HEK293 (cell line): ENCODE data around the gene C5orf46.

ENCODE experiments used
- CTCF ChIA-PET: fragments of 350-600 bp; formaldehyde crosslinking; extraction: SDS; loops from one replicate; lab custom pipeline; 2021; ENCODE audit warnings: antibody characterized with exemption; lab: Yijun Ruan, JAX
- POLR2A ChIA-PET: fragments of 300-600 bp; formaldehyde crosslinking; extraction: SDS; loops from one replicate; lab custom pipeline; 2020; ENCODE audit warnings: antibody characterized with exemption, inconsistent platforms; lab: Yijun Ruan, JAX
- H3K27ac ChIP-seq: fragments of 200-500 bp; sonication (Bioruptor generic); 2 replicates; pipeline ENCODE4 v1.5.1; 2014; ENCODE audit warnings: low read depth, low read length, control low read depth, inconsistent platforms; ENCODE audit errors: extremely low read depth
- H3K36me3 ChIP-seq, 2 experiments: fragments of 200-500 bp in 1 of 2; sonication (Bioruptor generic) in 1 of 2; 1 replicate in 1 of 2; 2 replicates in 1 of 2; pipeline ENCODE4 v1.5.1; 2014 to 2017; ENCODE audit warnings: inconsistent platforms in 2 of 2, low read length in 2 of 2; ENCODE audit not compliant: control insufficient read depth in 2 of 2, insufficient read depth in 1 of 2
- H3K4me1 ChIP-seq: fragments of 200-500 bp; sonication (Bioruptor generic); 2 replicates; pipeline ENCODE4 v1.5.1; 2014; ENCODE audit warnings: mild to moderate bottlenecking, low read length, inconsistent platforms; ENCODE audit not compliant: control insufficient read depth, insufficient read depth
- H3K4me3 ChIP-seq: 2 replicates; pipeline ENCODE4 v1.5.1; 2011; ENCODE audit warnings: low read depth, mild to moderate bottlenecking, control low read depth, low read length, moderate library complexity
- H3K9me3 ChIP-seq: fragments of 200-500 bp; sonication (Bioruptor generic); 2 replicates; pipeline ENCODE4 v1.5.1; 2014; ENCODE audit warnings: low read depth, low read length, inconsistent platforms; ENCODE audit not compliant: control insufficient read depth, insufficient read depth
- KLF7 ChIP-seq: fragments of 450-650 bp; formaldehyde crosslinking; IDR thresholded peaks from 2 replicates; pipeline ENCODE4 v1.5.1; 2016; ENCODE audit warnings: missing biosample characterization, missing genetic modification characterization, borderline replicate concordance
- YY1 ChIP-seq: fragments of 450-650 bp; formaldehyde crosslinking; IDR thresholded peaks from 2 replicates; pipeline ENCODE4 v1.5.1; 2018; ENCODE audit warnings: missing biosample characterization, missing genetic modification characterization
- ZBTB20 ChIP-seq: fragments of 450-650 bp; formaldehyde crosslinking; IDR thresholded peaks from 2 replicates; pipeline ENCODE4 v1.5.1; 2016; ENCODE audit warnings: missing biosample characterization, missing genetic modification characterization
- ZBTB7A ChIP-seq: fragments of 450-650 bp; formaldehyde crosslinking; IDR thresholded peaks from 2 replicates; pipeline ENCODE4 v1.5.1; 2016; ENCODE audit warnings: low read depth, missing biosample characterization, missing genetic modification characterization
- ZNF121 ChIP-seq: fragments of 450-650 bp; formaldehyde crosslinking; IDR thresholded peaks from 2 replicates; pipeline ENCODE4 v1.5.1; 2016; ENCODE audit warnings: missing biosample characterization, missing genetic modification characterization
- ZNF132 ChIP-seq: fragments of 450-650 bp; formaldehyde crosslinking; IDR thresholded peaks from 2 replicates; pipeline ENCODE4 v1.5.1; 2017; ENCODE audit warnings: missing biosample characterization, missing genetic modification characterization, borderline replicate concordance
- ZNF23 ChIP-seq: fragments of 450-650 bp; formaldehyde crosslinking; IDR thresholded peaks from 2 replicates; pipeline ENCODE4 v1.5.1; 2016; ENCODE audit warnings: missing biosample characterization, missing genetic modification characterization, borderline replicate concordance
- ZNF274 ChIP-seq, 2 experiments: fragments of 200-500 bp in 1 of 2; fragments of 450-650 bp in 1 of 2; sonication (Bioruptor generic) in 1 of 2; formaldehyde crosslinking in 1 of 2; IDR thresholded peaks; 2 replicates each; pipeline versions ENCODE4 v1.5.1 to v1.6.1; 2014 to 2016; ENCODE audit warnings: borderline replicate concordance in 1 of 2, inconsistent platforms in 1 of 2, low read length in 1 of 2, missing biosample characterization in 1 of 2, missing genetic modification characterization in 1 of 2
- ZNF473 ChIP-seq: fragments of 450-650 bp; formaldehyde crosslinking; IDR thresholded peaks from 2 replicates; pipeline ENCODE4 v1.5.1; 2017; ENCODE audit warnings: missing biosample characterization, missing genetic modification characterization
- ZNF521 ChIP-seq: fragments of 450-650 bp; formaldehyde crosslinking; IDR thresholded peaks from 2 replicates; pipeline ENCODE4 v1.5.1; 2017; ENCODE audit warnings: missing biosample characterization, mild to moderate bottlenecking, missing genetic modification characterization
- ZNF544 ChIP-seq: fragments of 450-650 bp; formaldehyde crosslinking; IDR thresholded peaks from 2 replicates; pipeline ENCODE4 v1.5.0; 2017; ENCODE audit warnings: missing biosample characterization, missing genetic modification characterization
- ZNF560 ChIP-seq: fragments of 450-650 bp; formaldehyde crosslinking; IDR thresholded peaks from 2 replicates; pipeline ENCODE4 v1.5.1; 2017; ENCODE audit warnings: missing biosample characterization, missing genetic modification characterization, borderline replicate concordance
- ZNF623 ChIP-seq: fragments of 450-650 bp; formaldehyde crosslinking; IDR thresholded peaks from 2 replicates; pipeline ENCODE4 v1.5.1; 2016; ENCODE audit warnings: missing biosample characterization, missing genetic modification characterization
- TF ChIP-seq, protein P1 (sequence below): fragments of 450-650 bp; formaldehyde crosslinking; IDR thresholded peaks from 2 replicates; pipeline ENCODE4 v1.5.1; 2017; ENCODE audit warnings: missing biosample characterization, missing genetic modification characterization
- TF ChIP-seq, protein P2 (sequence below): fragments of 450-650 bp; formaldehyde crosslinking; IDR thresholded peaks from 2 replicates; pipeline ENCODE4 v1.5.1; 2016; ENCODE audit warnings: missing biosample characterization, missing genetic modification characterization
- TF ChIP-seq, protein P3 (sequence below): fragments of 450-650 bp; formaldehyde crosslinking; IDR thresholded peaks from 2 replicates; pipeline ENCODE4 v1.5.1; 2016; ENCODE audit warnings: missing biosample characterization, missing genetic modification characterization
- TF ChIP-seq, protein P4 (sequence below): fragments of 450-650 bp; formaldehyde crosslinking; conservative IDR thresholded peaks from 2 replicates; pipeline ENCODE4 v1.5.1; 2016; ENCODE audit warnings: low read depth, missing biosample characterization, missing genetic modification characterization

C5orf46 gene

DNA sequence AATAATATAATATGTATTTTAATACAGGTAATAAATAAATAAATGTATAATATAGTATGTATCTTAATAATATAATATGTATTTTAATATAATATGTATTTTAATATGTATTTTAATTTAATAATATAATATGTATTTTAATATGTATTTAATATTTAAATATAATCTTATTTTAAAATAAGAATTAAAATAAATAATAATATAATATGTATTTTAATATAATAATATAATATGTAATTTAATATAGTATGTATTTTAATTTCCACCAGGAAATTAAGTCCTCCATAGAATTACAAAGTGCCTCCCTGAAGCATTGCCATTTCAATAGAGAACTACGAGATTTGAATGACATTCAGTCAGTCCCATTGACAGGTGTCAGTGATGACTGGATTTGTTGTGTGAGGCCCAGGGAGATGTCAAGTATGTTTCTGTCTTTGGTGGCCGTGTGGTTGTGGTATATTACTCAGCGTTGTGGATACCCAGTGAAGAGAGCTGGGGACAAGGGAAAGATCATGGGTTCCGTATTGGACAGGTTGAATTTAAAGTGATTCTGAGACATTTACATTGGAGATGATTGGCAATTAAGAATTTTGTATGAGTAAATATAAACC, 14.2 kb upstream of the C5orf46 start (continued):
- TF ChIP-seq ZNF521 (tag by site-specific recombination) (no peak), ZNF623 (tag by site-specific recombination) (no peak)
- TF ChIP-seq, protein P1, sequence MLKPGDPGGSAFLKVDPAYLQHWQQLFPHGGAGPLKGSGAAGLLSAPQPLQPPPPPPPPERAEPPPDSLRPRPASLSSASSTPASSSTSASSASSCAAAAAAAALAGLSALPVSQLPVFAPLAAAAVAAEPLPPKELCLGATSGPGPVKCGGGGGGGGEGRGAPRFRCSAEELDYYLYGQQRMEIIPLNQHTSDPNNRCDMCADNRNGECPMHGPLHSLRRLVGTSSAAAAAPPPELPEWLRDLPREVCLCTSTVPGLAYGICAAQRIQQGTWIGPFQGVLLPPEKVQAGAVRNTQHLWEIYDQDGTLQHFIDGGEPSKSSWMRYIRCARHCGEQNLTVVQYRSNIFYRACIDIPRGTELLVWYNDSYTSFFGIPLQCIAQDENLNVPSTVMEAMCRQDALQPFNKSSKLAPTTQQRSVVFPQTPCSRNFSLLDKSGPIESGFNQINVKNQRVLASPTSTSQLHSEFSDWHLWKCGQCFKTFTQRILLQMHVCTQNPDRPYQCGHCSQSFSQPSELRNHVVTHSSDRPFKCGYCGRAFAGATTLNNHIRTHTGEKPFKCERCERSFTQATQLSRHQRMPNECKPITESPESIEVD = no peak

DNA sequence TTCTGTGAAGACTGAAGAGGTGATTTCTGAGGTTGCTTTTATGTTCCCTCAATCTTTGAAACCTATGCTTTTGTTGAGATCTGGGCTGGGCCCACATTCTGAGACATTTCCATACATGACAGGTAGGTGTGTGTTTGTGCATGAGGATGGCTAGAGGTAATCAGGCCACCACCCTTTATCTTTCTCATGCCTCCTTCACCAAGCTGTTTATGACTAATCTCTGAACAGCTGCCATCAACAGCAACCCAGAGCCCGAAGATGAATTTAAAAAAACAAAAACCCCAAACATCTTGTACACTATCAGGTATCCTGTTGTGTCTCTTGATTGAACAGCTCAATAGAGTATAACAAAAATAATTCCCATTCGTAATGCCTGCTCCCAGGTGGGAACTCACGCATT, 12.6 kb upstream of the C5orf46 start:
- H3K4me3 ChIP-seq = no peak overlapping the region
- POLR2A ChIA-PET = no interaction called here
- no peaks in the 10 kb centered on the region for H3K36me3 ChIP-seq
- no peak for TF ChIP-seq KLF7
- TF ChIP-seq, protein P1 = no peak
- CTCF ChIA-PET = interaction anchor here (0.7 to 1.0 kb wide), 2 partner anchors 17 to 30 kb away, joined by 3 read pairs; no protein-coding TSS in a partner anchor
- H3K4me1 ChIP-seq = no peaks in the 10 kb centered on the region
- H3K9me3 ChIP-seq = no peaks in the 10 kb centered on the region
- H3K27ac ChIP-seq = no peak overlapping the region

DNA sequence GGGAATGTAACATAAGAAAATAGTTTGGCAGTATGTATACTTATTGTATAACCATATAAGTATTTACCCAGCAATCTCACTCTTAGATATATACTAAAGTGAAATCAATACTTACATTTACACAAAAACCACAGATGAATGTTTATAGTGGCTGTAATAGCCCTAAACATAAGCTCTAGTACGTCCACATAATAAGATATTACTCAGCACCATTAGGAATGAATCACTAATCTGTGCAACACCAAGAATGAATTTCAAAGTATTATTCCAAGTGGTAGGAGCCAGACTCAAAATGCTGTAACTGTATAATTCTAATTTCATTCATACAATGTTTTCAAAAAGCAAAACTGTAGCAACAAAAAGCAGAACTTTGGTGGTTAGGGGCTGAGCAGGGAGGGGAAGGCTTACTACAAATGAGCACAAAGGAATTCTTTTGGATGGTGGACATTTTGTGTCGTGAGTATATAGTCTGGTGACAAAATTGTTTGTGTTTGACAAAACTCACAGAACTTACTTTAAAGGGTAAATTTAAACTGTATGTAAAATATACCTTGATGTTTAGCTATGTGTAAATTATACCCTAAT, 11.9 kb upstream of the C5orf46 start:
- Histone ChIP-seq H3K36me3 (no peaks in the 10 kb centered on the region), H3K4me1 (no peaks in the 10 kb centered on the region), H3K9me3 (no peaks in the 10 kb centered on the region), H3K4me3 (no peak overlapping the region), H3K27ac (no peak overlapping the region)
- ChIA-PET CTCF (interaction anchor here (0.6 to 1.0 kb wide), 5 partner anchors 15 to 1847 kb away, joined by 3 to 6 read pairs (median 3); no protein-coding TSS in a partner anchor), POLR2A (no interaction called here)
- TF ChIP-seq ZNF132 (tag by site-specific recombination) = no peak
- no peak for TF ChIP-seq ZBTB7A (tag by site-specific recombination)
- TF ChIP-seq, protein P2, sequence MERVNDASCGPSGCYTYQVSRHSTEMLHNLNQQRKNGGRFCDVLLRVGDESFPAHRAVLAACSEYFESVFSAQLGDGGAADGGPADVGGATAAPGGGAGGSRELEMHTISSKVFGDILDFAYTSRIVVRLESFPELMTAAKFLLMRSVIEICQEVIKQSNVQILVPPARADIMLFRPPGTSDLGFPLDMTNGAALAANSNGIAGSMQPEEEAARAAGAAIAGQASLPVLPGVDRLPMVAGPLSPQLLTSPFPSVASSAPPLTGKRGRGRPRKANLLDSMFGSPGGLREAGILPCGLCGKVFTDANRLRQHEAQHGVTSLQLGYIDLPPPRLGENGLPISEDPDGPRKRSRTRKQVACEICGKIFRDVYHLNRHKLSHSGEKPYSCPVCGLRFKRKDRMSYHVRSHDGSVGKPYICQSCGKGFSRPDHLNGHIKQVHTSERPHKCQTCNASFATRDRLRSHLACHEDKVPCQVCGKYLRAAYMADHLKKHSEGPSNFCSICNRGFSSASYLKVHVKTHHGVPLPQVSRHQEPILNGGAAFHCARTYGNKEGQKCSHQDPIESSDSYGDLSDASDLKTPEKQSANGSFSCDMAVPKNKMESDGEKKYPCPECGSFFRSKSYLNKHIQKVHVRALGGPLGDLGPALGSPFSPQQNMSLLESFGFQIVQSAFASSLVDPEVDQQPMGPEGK (tag by site-specific recombination) = no peak
- TF ChIP-seq ZNF23 (tag by site-specific recombination) = no peak
- no peak for TF ChIP-seq ZNF560 (tag by site-specific recombination)
- no peak for TF ChIP-seq ZNF473 (tag by site-specific recombination)
- TF ChIP-seq ZBTB20 = no peak
- TF ChIP-seq, protein P3, sequence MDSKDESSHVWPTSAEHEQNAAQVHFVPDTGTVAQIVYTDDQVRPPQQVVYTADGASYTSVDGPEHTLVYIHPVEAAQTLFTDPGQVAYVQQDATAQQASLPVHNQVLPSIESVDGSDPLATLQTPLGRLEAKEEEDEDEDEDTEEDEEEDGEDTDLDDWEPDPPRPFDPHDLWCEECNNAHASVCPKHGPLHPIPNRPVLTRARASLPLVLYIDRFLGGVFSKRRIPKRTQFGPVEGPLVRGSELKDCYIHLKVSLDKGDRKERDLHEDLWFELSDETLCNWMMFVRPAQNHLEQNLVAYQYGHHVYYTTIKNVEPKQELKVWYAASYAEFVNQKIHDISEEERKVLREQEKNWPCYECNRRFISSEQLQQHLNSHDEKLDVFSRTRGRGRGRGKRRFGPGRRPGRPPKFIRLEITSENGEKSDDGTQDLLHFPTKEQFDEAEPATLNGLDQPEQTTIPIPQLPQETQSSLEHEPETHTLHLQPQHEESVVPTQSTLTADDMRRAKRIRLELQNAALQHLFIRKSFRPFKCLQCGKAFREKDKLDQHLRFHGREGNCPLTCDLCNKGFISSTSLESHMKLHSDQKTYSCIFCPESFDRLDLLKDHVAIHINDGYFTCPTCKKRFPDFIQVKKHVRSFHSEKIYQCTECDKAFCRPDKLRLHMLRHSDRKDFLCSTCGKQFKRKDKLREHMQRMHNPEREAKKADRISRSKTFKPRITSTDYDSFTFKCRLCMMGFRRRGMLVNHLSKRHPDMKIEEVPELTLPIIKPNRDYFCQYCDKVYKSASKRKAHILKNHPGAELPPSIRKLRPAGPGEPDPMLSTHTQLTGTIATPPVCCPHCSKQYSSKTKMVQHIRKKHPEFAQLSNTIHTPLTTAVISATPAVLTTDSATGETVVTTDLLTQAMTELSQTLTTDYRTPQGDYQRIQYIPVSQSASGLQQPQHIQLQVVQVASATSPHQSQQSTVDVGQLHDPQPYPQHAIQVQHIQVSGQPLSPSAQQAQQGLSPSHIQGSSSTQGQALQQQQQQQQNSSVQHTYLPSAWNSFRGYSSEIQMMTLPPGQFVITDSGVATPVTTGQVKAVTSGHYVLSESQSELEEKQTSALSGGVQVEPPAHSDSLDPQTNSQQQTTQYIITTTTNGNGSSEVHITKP = no peak
- no peak for TF ChIP-seq ZNF121
- no peak for TF ChIP-seq ZNF544 (tag by site-specific recombination)
- TF ChIP-seq YY1 (tag by site-specific recombination) = no peak
- TF ChIP-seq, protein P4, sequence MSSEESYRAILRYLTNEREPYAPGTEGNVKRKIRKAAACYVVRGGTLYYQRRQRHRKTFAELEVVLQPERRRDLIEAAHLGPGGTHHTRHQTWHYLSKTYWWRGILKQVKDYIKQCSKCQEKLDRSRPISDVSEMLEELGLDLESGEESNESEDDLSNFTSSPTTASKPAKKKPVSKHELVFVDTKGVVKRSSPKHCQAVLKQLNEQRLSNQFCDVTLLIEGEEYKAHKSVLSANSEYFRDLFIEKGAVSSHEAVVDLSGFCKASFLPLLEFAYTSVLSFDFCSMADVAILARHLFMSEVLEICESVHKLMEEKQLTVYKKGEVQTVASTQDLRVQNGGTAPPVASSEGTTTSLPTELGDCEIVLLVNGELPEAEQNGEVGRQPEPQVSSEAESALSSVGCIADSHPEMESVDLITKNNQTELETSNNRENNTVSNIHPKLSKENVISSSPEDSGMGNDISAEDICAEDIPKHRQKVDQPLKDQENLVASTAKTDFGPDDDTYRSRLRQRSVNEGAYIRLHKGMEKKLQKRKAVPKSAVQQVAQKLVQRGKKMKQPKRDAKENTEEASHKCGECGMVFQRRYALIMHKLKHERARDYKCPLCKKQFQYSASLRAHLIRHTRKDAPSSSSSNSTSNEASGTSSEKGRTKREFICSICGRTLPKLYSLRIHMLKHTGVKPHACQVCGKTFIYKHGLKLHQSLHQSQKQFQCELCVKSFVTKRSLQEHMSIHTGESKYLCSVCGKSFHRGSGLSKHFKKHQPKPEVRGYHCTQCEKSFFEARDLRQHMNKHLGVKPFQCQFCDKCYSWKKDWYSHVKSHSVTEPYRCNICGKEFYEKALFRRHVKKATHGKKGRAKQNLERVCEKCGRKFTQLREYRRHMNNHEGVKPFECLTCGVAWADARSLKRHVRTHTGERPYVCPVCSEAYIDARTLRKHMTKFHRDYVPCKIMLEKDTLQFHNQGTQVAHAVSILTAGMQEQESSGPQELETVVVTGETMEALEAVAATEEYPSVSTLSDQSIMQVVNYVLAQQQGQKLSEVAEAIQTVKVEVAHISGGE = no peak
- TF ChIP-seq ZNF274 (IDR thresholded peaks at IDR 0.05; ENCODE audit: low read length) = no peak
- TF ChIP-seq ZNF274 (tag by site-specific recombination; IDR thresholded peaks at IDR 0.05; ENCODE audit: borderline replicate concordance) = no peak
